ENCODE measurements around the gene TBCB. TPM values are rescaled to one million over a fixed set of nuclear protein-coding genes. Genes with fewer than 3 reads are reported as not detected.

TBCB gene
- total and polyA plus RNA-seq, 7 donors: 44.4 to 115 (median 65.9) TPM

DNA sequence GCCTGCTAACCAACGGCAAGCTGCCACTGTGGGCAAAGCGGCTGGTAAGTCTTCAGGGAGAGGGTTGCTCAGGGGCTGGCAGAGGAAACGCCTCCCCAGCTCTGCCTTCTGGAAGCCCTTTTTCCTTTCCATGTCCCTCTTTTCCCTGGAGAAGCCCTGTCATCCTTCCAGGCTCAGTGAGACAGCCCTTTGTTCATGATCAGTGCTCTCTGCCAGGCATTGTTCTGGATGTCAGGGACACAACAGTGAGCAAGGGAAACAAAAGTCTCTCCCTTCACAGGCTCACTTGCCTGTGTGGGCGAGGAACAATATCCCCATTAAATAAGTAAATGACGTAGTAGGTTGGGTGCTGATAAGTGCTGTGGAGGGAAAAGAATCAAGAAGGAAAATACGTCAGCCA, 18.2 kb upstream of the TBCB start:
- H3K27ac ChIP-seq: no peak overlapping the region
- H3K27me3 ChIP-seq (ENCODE audit: insufficient read depth in 3 of 3, low read length in 2 of 3): no peaks in the 10 kb centered on the region
- peaks cover 17% of the 10 kb centered on the region for H3K4me1 ChIP-seq
- TF ChIP-seq, protein P1, sequence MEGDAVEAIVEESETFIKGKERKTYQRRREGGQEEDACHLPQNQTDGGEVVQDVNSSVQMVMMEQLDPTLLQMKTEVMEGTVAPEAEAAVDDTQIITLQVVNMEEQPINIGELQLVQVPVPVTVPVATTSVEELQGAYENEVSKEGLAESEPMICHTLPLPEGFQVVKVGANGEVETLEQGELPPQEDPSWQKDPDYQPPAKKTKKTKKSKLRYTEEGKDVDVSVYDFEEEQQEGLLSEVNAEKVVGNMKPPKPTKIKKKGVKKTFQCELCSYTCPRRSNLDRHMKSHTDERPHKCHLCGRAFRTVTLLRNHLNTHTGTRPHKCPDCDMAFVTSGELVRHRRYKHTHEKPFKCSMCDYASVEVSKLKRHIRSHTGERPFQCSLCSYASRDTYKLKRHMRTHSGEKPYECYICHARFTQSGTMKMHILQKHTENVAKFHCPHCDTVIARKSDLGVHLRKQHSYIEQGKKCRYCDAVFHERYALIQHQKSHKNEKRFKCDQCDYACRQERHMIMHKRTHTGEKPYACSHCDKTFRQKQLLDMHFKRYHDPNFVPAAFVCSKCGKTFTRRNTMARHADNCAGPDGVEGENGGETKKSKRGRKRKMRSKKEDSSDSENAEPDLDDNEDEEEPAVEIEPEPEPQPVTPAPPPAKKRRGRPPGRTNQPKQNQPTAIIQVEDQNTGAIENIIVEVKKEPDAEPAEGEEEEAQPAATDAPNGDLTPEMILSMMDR (IDR thresholded peaks at IDR 0.05): no peak
- no peaks in the 10 kb centered on the region for H3K36me3 ChIP-seq (ENCODE audit: insufficient read depth in 1 of 2, low read depth in 1 of 2)
- ATAC-seq: no peak
- intact Hi-C loops (cut with DNase I): no loop called here
- H3K9me3 ChIP-seq: no peaks in the 10 kb centered on the region
- no peak for DNase-seq
- WGBS, 3 donors: 81% methylated on average over 6 of the region's 6 CpGs
- no peak overlapping the region for H3K4me3 ChIP-seq

DNA sequence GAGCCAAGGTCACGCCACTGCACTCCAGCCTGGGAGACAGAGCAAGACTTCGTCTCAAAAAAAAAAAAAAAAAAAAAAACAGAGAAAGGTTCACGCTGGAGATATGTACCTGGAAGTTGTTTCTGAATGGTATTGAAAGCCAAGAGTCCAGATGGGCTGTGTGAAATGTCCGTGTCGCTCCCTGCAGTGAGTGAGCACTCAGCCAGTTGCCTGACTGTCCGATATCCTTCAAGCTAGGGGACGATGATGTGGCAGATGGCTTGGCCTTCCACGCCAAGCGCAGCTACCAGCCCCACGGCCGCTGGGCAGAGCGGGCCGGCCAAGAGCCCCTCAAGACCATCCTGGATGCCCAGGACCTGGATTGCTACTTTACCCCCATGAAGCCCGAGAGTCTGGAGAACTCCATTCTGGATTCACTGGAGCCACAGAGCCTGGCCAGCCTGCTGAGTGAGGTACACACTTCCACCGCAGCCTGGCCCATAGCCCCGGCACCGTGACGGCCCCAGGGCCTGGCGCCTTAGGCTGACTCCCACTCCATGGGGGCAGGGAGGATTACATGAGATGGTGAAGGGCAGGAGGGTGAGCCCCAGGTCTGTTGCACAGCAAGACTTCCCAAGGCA, 16.0 kb upstream of the TBCB start:
- H3K27me3 ChIP-seq (ENCODE audit: insufficient read depth in 3 of 3, low read length in 2 of 3): no peaks in the 10 kb centered on the region
- H3K4me3 ChIP-seq: no peak overlapping the region
- no peak overlapping the region for H3K27ac ChIP-seq
- WGBS, 3 donors: 75 to 86% (median 80%) methylated on average over 18 to 19 of the region's 19 CpGs
- H3K9me3 ChIP-seq: no peaks in the 10 kb centered on the region
- ATAC-seq (no peak), DNase-seq (no peak)
- TF ChIP-seq, protein P1 (IDR thresholded peaks at IDR 0.05): no peak
- intact Hi-C loops (cut with DNase I): no loop called here
- no peaks in the 10 kb centered on the region for H3K36me3 ChIP-seq (ENCODE audit: insufficient read depth in 1 of 2, low read depth in 1 of 2)
- peaks cover 17% of the 10 kb centered on the region for H3K4me1 ChIP-seq

DNA sequence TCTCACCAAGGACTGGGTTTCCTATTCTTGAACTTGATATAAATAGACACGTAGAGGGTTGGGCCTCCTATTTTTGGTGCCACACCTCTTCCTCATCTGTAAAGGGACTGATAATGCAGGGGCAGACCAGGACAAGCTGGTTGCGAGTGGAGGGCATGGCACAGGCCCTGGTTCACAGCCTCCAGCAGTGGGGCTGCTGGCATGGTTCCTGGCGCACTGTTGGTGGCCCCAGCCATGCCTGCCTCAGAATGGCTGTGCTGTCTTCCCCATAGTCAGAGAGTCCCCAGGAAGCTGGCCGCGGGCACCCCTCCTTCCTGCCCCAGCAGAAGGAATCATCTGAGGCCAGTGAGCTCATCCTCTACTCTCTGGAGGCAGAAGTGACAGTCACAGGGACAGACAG, 14.8 kb upstream of the TBCB start:
- peaks cover 17% of the 10 kb centered on the region for H3K4me1 ChIP-seq
- no peaks in the 10 kb centered on the region for H3K9me3 ChIP-seq
- peaks cover 0 to 4% of the 10 kb centered on the region in 2 donors for H3K36me3 ChIP-seq (ENCODE audit: insufficient read depth in 1 of 2, low read depth in 1 of 2)
- no peaks in the 10 kb centered on the region for H3K27me3 ChIP-seq (ENCODE audit: insufficient read depth in 3 of 3, low read length in 2 of 3)
- peak overlapping the region; percentile 39 for H3K4me3 ChIP-seq
- peak in 1 of 2 donors; percentile 72 for DNase-seq
- H3K27ac ChIP-seq: peak overlapping the region; percentile 41
- TF ChIP-seq, protein P1 (IDR thresholded peaks at IDR 0.05): no peak
- WGBS, 3 donors: 23 to 56% (median 32%) methylated on average over 5 of the region's 5 CpGs
- peak; percentile 23 to 87 (median 71) for ATAC-seq
- intact Hi-C loops (cut with DNase I): loop anchor here in 1 of 2 donors (5.0 kb wide), 1 partner anchor 38 kb away; no protein-coding TSS in a partner anchor

DNA sequence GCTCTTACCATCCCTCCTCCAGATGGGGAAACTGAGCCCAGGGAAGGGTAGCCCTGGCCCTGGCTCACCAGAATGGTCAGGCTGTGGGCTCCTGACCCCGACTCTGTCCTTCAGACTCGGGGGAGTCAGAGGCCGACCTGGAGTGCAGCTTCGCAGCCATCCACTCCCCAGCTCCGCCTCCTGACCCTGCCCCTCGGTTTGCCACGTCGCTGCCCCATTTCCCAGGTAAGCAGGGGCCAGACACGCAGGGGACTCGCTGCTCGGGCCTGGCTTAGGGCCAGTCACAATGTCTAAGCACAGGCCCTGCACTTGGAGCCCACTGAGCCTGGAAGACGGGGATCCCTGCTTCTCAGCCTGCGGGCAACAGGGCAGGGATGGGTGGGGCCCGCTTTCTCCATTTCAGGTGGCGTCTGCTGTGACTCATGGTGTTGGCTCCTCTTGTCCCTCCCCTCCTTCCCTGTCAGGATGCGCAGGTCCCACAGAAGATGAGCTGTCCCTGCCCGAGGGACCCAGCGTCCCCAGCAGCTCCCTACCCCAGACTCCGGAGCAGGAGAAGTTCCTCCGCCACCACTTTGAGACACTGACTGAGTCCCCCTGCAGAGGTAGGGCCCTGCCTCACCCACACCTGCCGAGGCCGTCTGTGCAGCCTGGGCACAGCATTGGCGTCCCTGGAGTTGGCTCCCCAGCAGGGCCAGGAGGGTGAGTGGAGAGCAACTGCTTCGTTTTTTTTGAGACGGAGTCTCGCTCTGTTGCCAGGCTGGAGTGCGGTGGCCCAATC, 13.5 kb upstream of the TBCB start:
- TF ChIP-seq, protein P1 (IDR thresholded peaks at IDR 0.05): no peak
- ATAC-seq: peak in 2 of 4 donors; percentile 43 to 49
- H3K27ac ChIP-seq: peak overlapping the region; percentile 41
- no peak for DNase-seq
- H3K36me3 ChIP-seq (ENCODE audit: insufficient read depth in 1 of 2, low read depth in 1 of 2): peaks cover 0 to 7% of the 10 kb centered on the region in 2 donors
- H3K27me3 ChIP-seq (ENCODE audit: insufficient read depth in 3 of 3, low read length in 2 of 3): no peaks in the 10 kb centered on the region
- peaks cover 17% of the 10 kb centered on the region for H3K4me1 ChIP-seq
- H3K4me3 ChIP-seq: no peak overlapping the region
- no peaks in the 10 kb centered on the region for H3K9me3 ChIP-seq
- intact Hi-C loops (cut with DNase I): loop anchor here in 1 of 2 donors (5.0 kb wide), 1 partner anchor 39 kb away; no protein-coding TSS in a partner anchor
- 60 to 83% (median 61%) methylated on average over 26 to 27 of the region's 27 CpGs for WGBS, 3 donors
